Activated T-cell treated with anti-CD3 and anti-CD28 coated beads, Interleukin-2, amount 50 U/mL, for 4 hours (primary cell): ENCODE results near the gene ARPC4. TPM values are rescaled to one million over a fixed set of nuclear protein-coding genes. Genes with fewer than 3 reads are reported as not detected.

Experiments used
- ATAC-seq, 2 donors: fragments of 200-7000 bp; cut with Tn5 transposase; one replicate each; pipeline ENCODE4 v1.10.0; 2021
- DNase-seq: peaks from one replicate; pipeline ENCODE4 v3.0.0-alpha.2; 2020
- H3K27me3 Mint-ChIP-seq: one replicate; pipeline ENCODE4 v1.8.0; 2021; ENCODE audit warnings: low read depth, mixed read lengths
- H3K36me3 Mint-ChIP-seq: one replicate; pipeline ENCODE4 v1.8.0; 2022; ENCODE audit warnings: mixed read lengths; ENCODE audit not compliant: insufficient read depth
- H3K4me1 Mint-ChIP-seq: one replicate; pipeline ENCODE4 v1.8.0; 2021; ENCODE audit warnings: low read depth, mixed read lengths
- H3K4me3 Mint-ChIP-seq: one replicate; pipeline ENCODE4 v1.8.0; 2021; ENCODE audit warnings: mild to moderate bottlenecking, moderate library complexity, mixed read lengths
- H3K9me3 Mint-ChIP-seq: one replicate; pipeline ENCODE4 v1.8.0; 2021; ENCODE audit warnings: mixed read lengths
- total RNA-seq, 3 donors: library from RNA; stranded (reverse); gene quantifications; one replicate each; pipeline ENCODE4 v1.2.1, GENCODE V29; 2021

The ARPC4 gene
- total RNA-seq, 3 donors from 2014 or later: 257 to 268 (median 264) TPM

GRCh38 chr3:9855594-9855993, 62.7 kb downstream of the ARPC4 start:
- no peak for DNase-seq
- Mint-ChIP-seq H3K4me1 (peaks cover 7% of the 10 kb centered on the region), H3K36me3 (no peaks in the 10 kb centered on the region), H3K27me3 (no peaks in the 10 kb centered on the region), H3K9me3 (no peaks in the 10 kb centered on the region), H3K4me3 (no peak overlapping the region)
- ATAC-seq: no peak

Other genes with a start within 250 kb of the ARPC4 start
- not detected for gene LHFPL4, start 239.3 kb upstream of the ARPC4 start, total RNA-seq
- gene MTMR14, start 143.6 kb upstream of the ARPC4 start, total RNA-seq: 10 to 100 TPM; 42.5 to 47.6 (median 44.1) TPM
- under 1 TPM in 1 of 3 donors, not detected in 2; 0.19 TPM for gene CPNE9, start 89.2 kb upstream of the ARPC4 start, total RNA-seq
- gene BRPF1, start 61.3 kb upstream of the ARPC4 start, total RNA-seq: 10 to 100 TPM; 56.9 to 59.9 (median 59.8) TPM
- gene OGG1, start 43.1 kb upstream of the ARPC4 start, total RNA-seq: 10 to 100 TPM; 25.2 to 30.5 (median 28.8) TPM
- 10 to 100 TPM; 15.3 to 20.7 (median 15.7) TPM for gene CAMK1, start 23.1 kb upstream of the ARPC4 start, total RNA-seq
- gene TADA3, start 609 bp upstream of the ARPC4 start, total RNA-seq: 10 to 100 TPM; 39.3 to 42.0 (median 40.2) TPM
- 10 to 100 TPM in 2 of 3 donors, 1 to 10 TPM in 1; 9.2 to 13.5 (median 11.1) TPM for gene TTLL3, start 17.2 kb downstream of the ARPC4 start, total RNA-seq
- gene RPUSD3, start 50.9 kb downstream of the ARPC4 start, total RNA-seq: 10 to 100 TPM; 56.5 to 70.3 (median 69.0) TPM
- gene CIDEC, start 87.2 kb downstream of the ARPC4 start, total RNA-seq: not detected
- gene JAGN1, start 97.5 kb downstream of the ARPC4 start, total RNA-seq: 10 to 100 TPM; 39.2 to 42.3 (median 41.2) TPM
- under 1 TPM; 0.47 to 0.73 (median 0.61) TPM for gene IL17RE, start 109.8 kb downstream of the ARPC4 start, total RNA-seq
- under 1 TPM; 0.27 to 0.53 (median 0.40) TPM for gene IL17RC, start 124.0 kb downstream of the ARPC4 start, total RNA-seq
- 10 to 100 TPM; 11.0 to 15.6 (median 13.0) TPM for gene CRELD1, start 140.8 kb downstream of the ARPC4 start, total RNA-seq
- 1 to 10 TPM; 6.7 to 7.6 (median 7.5) TPM for gene PRRT3, start 159.3 kb downstream of the ARPC4 start, total RNA-seq
- 10 to 100 TPM; 47.1 to 58.8 (median 47.7) TPM for gene EMC3, start 193.8 kb downstream of the ARPC4 start, total RNA-seq
- 10 to 100 TPM; 33.8 to 34.8 (median 34.5) TPM for gene FANCD2, start 233.4 kb downstream of the ARPC4 start, total RNA-seq